Activated CD4-positive, alpha-beta T cell treated with anti-CD3 and anti-CD28 coated beads, Interleukin-2, Interleukin-4, amounts not matched to agents 100 ng/mL and 50 ng/mL, durations not matched to agents 16 hours and 8 hours (primary cell): ENCODE data around the gene C1R.
"Not testable (repeated sequence)": the region's sequence is repeated elsewhere in the genome, so short reads cannot be mapped to it uniquely, and the experiment has no call there.

Source experiments
- DNase-seq: peaks from one replicate; pipeline ENCODE4 v3.0.0-alpha.2; 2020; ENCODE audit warnings: low spot score

Gene C1R

DNA sequence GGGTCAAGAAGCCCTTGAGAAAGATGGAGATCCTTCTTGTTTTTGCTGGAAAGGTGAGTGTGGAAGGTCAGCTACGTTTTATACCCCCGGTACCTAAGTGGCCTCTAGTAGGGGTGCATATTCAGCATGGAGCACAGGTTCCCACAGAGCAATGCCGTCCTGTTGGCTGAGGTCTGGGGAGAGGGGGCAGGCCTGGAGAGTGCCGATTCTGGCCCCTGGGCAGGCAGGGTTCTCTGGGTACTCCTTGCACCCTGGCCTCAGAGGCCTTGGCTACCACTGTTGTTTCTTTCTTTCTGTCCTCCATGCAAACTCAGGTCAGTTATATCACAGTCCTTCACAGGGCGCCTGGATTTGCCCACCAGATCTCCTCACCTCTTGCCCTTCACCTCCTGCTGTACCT lies 27.9 kb upstream of the C1R start:
- DNase-seq, result no peak

DNA sequence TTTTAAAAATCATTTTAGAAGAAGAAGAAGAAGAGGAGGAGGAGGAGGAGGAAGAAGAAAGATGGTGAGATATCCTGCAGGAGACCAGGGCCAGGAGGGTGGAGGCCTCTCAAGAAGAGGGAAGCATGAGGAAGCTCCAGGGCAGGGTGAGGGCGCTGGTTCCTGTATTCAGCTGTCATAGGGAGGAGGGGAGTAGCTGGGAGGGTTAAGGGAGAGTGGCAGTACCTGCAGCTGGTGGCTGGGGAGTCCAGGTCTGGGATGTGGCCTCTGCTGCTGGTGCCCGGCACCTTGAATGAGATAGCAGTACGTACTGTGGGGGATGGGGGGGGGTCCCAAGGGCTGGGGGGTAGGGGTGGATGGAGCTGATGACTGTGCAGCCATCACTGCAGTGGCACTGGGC lies 26.6 kb upstream of the C1R start:
- DNase-seq, result no peak

DNA sequence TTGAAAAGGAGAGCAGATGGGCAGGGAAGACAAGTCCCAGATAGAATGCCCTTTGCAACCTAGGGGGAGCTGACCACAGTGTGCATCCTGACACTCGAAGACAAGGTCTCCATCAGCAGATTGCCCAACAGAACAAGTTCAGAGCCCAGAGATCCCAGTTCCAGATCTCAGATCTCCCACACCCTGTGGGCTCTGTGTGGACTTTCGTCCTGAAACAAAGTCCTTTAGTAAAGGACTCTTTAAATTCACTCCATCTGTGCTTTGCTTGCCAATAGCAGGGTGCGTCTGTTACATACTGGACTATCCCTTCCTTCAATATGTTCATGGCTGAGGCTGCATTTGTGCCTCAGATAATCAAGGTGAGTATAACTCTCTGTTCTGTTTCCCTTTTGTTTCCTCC lies 25.4 kb upstream of the C1R start:
- DNase-seq, result no peak

DNA sequence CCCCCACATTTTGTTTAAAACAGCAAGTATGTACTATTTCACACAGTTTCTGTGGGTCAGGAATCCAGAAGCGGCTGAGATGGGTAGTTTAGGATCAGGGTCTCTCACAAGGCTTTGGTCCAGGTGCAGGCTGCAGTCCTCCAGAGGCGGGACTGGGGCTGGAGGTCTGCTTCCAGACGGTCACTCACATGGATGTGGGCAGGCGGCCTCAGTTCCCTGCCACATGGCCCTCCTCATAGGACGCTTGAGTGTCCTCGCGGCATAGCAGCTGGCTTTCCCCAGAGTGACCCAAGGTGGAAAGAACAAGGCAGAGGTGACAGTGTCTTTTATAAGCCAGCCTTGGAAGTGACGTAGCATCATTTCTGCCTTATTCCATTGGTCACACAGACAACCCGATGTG lies 24.7 kb upstream of the C1R start:
- no peak for DNase-seq

DNA sequence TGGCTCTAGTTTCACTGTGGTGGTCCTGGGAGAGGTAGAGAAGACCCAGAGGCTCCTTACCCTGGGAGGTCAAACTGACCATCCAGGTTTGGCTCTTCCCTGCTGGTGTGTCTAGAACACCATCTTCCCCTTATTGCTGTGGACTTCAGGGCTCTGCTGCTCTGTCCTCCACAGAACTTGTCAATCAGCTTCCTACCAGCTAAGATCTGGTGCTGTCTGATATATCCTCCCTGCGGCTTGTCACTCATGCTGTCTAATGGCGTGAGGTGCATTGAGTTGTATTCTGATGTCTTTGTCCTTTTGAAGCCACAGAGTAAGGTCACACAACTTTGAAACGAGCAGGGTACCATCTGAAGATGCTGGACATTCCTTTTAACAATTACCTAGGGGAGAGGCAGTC lies 24.0 kb upstream of the C1R start:
- no peak for DNase-seq

DNA sequence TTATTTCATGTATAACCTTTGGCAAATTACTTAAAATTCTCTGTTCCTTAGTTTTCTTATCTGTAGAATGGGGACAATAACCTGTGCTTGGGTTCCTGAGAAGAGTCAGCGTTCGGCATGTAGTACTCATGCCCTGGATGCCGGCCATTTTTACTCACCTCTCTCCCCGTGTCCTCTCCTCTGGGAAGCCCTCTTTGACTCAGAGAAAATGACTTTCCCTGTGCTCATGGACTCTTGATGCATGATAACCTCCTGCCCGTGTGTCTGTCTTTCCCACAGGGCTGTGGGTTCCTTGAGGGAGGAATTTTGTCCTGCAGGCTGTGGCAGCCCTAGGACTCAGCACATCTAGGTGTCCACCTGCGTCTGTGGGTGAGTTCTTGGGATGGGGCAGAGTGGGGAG lies 22.6 kb upstream of the C1R start:
- DNase-seq, result no peak

DNA sequence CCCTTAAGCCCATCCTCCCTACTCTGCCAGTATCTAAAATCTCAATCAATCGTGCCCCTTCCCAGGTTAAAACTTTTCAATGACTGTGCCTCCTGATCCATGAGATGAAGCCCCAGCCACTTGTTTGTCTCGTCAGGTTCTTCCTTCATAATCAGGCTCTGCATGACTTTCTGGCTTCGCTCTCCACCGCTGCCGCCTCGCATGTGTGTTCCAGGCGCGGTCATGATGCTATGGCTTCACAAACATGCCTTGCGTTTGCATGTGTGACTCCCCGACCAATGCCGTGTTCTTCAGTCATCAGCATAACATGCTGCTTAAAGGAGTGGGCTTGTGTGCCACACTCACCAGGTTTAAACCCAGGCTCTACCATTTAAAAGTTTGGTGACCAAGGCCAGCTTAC lies 21.8 kb upstream of the C1R start:
- DNase-seq, result no peak

DNA sequence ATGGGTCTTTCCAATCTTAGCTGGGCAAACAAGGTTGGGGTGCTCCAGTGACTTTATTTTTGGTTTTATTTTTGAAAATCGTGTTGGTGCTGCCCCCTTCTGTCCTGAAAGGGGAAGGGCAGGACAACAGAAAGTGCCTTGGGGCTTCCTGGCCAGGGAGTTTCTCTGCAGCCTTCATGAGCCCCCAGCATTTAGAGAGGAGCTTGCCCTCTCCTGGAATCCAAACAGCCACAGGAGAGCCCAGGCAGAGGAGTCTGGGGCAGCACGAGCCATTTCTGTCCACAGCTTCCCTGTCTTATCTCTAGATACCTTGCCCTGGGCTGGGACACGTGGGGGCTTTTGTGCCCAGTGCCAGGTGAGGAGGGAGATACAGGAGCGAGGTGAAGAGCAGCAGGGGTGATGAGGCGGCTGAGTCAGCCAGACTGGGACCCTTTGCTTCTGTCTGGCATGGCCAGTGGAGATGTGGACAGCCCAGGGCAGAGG lies 21.2 kb upstream of the C1R start:
- DNase-seq, result peak; percentile 57

DNA sequence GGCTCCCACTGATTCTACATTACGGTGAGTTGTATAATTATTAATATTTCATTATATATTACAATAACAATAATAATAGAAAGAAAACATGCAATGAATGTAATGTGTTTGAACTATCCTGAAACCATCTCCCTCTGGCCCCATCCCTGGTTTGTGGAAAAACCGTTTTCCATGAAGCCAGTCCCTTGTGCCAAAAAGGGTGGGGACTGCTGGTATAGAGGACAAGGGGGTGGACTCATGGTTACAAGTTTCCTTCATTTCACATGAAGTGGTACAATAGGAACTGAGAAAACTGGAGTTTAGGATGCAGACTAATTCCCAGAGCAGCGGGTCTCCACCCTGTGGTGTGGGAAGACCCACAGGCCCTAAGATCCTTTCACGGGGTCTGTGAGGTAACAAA lies 19.8 kb upstream of the C1R start:
- no peak for DNase-seq

DNA sequence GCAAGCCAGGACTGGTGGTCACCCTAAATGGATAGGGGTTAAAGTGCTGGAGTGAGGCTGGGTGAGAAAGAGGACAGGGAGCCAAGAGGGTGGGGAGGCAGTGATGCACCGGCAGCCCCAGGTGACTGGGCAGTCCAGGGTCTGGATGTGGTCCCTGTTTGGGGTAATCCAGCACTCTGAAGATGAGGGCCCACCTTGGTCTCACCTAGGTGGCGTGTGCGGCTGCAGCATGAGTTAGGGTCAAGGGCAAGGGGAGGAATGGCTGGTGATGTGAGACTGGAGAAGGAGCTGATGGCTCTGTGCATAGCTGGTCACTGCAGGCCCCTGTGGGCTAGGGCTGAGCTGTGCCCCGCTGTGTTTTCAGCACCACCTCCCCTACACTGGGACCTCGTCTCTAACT lies 18.4 kb upstream of the C1R start:
- DNase-seq, result no peak

DNA sequence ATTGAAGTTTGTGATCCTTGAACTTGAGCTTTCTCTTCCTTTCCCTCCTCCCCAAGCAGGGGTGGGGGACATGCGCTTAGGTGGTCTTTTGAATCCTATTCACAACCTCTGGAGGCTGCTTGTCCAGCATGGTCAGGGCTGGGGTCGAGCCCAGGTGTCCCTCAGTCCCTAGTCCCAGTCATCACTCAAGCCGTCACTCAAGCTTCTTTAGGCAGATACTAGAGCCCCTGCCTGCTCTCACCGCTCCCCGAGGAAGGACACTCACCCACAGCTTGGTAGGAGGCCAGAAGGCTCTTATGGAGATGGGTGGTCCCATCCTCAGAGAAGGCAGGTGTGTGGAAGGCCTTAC lies 17.3 kb upstream of the C1R start:
- DNase-seq, result no peak

DNA sequence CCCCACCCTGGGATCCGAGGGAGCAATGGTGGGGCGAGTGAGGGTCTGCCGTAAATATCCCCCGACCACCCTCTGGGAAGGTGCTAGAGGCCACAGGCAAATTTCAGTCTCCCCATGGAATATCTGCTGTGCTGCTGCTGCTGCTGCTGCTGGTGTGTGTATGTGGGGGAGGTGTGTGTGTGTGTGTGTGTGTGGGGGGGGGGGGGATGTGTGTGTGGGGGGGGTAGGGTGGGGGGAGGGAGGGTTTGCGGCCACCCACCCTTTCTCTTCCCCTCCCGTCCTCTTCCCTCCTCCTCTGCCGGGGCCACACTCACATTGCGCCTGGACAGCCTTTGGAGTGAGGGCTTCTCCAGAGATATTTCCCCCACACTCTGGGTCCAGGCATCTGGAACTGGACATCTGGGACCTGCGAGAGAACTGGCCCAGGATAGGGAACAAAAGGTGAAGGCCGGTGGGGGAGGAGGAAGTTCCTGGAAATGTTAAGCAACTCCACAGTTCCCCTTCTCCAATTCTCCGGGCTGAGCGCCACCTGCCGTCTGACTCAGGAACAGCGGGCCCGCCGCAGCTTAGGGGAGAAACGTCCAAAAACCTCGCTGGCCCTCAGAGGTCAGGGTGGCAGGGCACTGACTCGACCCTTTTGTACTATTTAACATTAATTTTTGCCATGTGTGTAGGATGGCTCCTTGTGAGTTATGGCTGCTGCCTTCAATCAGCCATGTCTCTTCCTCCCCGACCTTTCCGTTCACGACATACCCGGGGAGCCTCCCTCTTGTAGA lies 16.7 kb upstream of the C1R start, which contains the start of gene C1RL:
TSS of gene C1RL (minus strand) at position 419 of the 776 bp plus-strand sequence. CDS start at position 385, 34 bp downstream.
- peak; percentile 87 for DNase-seq

DNA sequence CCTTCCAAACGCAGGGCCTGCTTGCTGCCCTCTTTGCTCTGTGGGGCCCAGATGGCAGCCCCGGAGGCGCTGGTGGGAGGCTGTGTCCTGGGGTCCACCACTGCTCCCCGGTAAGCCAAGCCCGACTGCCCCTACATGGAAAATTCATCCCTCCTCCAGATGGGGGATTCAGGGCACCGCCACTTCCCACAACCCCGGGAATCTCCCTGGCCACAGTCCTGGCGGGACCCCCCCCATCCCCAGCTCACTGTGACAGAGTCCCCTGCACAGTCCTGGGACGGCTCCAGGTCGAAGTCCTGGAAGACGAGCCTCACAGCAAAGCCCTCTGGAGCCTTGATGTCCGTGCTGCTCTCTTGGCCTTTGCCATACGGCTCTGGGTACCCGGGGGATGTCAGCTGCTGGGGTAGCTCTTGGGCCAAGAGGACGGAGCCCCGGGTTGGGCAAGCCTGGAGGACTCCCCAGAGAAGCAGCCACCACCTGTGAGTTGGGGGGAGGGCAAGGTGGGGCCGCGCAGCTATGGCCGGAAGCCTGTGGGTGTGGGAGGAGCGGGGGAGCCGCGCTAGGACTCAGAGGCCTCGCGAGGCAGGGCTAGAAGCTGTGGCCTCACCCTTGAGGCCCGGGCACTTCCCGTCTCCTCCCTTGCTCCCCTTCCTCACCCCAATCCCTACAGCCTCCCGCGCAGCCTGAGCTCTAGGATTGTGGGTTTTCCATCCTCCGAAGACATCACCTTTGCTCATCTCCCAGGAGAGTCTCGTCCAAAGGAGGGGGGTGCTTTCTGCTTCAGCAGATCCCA lies 16.0 kb upstream of the C1R start:
- DNase-seq, result peak; percentile 86

DNA sequence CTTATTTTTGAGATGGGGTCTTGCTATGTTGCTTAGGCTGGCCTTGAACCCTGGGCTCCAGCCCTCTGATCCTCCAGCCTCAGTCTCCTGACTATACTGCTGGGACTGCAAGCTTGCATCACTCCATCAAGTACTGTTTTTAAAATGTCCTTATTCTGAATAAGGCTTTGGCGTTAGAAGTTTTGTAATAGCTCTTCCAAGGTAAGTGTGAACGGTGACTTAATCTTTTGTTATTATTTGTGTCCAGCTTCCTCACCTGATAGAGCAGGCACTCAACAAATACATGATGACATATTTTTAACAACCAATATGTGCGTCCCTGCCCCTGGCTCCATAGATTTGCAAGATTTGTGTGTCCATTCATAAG lies 15.4 kb upstream of the C1R start:
- no peak for DNase-seq

DNA sequence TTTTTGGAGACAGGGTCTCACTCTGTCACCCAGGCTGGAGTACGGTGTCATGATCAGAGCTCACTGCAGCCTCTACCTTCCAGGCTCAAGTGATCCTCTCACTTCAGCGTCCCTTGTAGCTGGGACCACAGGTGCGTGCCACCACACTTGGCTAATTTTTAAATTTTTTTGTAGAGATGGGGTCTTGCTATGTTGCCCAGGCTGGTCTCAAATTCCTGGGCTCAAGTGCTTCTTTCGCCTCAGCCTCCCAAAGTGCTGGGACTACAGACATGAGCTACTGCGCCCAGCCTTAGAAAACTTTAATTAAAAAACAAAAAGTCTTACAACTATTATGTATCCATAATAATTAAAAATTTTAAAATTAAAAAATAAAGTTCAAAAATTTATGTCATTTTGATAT lies 14.9 kb upstream of the C1R start:
- DNase-seq, result not testable (repeated sequence)

DNA sequence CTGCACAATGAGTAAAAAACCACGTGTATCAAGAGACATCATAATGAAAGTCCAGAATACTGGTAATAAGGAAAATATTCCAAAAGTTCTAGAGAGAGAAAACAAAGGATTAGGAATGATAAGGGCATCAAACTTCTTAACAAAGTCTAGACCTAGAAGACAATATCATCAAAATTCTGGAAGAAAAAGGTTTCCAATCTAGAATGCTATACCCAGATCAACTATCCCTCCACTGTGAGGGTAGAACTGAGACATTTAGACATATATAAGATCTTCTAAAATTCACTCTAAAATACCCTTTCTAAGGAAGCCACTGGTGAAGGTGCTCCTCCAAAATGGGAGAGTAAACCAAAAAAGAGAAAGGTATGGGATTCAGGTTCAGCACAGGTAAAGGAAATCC lies 13.8 kb upstream of the C1R start:
- DNase-seq, result no peak

DNA sequence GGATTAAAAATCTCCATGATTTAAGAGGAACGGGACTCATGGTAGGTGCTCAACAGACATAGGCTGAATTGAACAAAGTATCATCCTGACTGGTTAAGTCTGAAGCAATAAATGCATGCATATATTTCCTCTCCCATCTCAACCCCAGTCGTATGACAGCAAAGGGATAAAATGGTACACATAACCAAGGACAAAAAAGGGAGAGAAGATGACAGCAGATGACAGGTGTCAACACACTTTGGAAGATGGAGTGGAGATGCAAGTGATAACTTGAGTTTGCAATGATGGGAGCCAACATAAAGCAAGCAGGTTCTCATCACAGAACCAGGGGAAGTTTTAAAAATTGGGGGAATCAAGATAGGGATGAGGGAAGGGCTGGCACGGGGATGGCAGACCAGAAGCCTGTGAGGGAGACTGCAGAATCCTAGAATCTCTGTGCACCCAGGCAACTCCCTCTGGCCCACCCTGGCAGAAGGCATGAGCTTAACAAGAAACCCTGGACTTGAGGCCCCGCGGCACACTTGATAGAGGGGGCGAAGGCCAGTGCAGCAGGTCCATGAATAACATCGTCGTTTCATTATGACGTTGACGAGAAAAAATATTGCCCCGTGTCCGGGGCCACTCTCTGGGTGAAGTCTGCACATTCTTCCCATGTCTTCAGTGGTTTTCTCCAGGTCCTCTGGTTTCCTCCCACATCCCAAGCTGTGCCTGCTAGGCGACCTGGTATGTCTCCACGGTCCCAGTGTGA lies 11.8 kb upstream of the C1R start:
- no peak for DNase-seq

DNA sequence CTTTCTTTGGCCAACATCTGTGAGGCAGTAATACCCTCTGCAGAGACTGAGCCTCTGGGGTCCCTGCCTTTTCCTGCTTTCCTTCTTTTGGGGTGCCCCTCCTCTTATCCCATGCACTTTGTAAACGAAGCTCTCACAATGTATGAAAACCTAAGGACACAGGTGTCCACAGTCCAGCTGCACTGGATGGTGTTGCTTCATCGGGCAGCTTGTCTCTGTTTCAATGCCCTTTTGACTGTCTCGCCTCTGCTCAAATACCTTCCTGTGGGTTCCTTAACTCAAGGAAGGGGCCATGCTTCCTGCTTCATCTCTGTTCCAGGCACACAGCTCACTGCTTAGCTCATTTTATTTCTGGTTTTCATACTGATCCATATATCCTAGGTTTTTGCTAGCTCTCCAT lies 10.3 kb upstream of the C1R start:
- DNase-seq, result no peak

DNA sequence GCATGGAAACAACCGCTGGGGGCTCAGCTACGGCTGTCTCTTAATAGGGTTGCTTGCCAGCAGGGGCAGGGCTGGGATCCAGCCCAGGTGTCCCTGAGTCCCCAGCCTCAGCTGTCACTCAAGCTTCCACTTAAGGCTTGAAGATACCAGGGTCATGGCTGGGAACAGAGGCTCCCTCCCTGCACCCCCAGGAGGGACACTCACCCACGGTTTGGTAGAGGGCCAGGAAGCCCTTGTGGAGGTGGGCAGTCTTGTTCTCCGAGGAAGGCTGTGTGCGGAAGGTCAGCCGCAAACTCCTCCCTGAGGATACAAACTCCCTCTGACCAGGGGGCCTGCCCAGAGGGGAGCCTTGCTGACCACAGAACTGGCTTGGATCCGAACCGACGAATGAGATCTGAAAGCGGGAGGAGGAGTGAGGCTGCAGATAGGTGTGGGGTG lies 9.5 kb upstream of the C1R start:
- DNase-seq, result no peak

DNA sequence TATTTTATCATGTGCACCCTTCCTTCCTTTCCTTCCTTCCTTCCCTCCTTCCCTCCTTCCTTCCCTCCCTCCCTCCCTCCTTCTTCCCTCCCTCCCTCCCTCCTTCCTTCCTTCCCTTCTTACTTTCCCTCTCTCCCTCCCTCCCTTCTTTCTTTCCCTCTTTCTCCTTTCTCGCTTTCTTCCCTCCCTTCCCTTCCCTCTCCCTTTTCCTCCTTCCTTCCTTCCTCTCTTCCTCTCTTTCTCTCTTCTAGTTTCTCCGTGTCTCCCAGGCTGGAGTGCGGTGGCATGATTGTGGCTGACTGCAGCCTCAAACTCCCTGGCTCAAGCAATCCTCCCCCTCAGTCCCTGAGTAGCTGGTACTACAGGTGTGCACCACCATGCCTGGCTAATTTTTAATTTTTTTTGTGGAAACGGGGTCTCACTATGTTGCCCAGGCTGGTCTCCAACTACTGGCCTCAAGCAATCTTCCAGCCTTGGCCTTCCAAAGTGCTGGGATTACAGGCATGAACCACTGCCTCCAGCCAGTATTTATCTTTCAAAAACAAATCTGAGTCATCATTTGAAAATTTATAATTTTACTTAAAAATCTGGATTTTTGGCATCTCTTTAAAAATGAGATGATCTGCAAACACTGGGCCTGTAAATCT lies 8.9 kb upstream of the C1R start:
- no peak for DNase-seq

DNA sequence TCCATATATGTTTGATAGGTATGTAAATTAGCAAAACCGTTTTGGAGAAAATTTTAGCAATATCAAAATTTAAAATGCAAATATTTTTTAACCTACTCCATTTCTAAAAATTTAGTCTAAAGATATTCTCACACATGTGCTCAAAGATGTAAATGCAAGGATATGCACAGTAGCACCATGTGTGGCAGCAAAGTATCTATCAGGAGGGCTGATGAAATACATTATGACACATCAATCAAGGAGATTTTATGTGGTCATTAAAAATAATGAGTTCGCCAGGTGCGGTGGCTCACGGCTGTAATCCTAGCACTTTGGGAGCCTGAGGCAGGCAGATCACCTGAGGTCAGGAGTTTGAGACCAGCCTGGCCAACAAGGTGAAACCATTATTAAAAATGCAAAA lies 8.0 kb upstream of the C1R start:
- no peak for DNase-seq

DNA sequence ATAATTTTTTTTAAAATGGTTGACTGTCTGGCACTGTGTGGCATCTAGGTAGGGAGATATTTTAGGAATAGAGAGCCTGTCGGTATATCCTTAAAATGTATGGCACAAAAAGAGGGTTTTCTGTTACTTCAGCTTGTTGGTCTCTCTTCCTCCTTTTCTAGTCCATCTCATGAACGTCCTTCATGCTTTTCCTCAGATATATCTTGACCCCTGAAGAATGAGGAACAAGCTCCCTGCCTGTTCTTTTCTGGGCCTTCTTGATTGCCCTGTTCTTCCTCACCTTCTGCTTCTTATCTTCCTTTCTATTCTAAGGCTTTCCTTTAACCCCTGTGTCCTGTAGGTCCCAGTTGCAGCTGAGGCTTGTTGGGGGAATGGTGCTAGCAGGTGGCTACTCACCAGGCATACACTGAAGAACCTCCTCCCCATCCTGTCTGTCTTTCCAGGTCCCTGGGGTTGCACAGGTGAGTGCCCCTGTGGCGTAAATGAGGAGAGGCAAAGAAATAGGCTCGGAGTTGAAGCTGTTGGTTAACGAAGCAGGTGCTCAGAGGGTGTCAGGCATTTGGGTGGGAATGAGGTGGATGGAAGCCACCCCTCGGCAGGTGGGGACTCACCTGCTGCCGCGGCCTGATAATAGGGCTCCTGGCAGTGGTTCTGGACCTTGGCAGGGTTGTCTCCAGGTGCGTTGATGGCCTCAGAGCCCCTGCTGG lies 7.2 kb upstream of the C1R start:
- DNase-seq, result no peak
